ENCODE data around the gene KIAA1614.

KIAA1614 gene

GRCh38 chr1:180946541-180947498 lies 34.1 kb downstream of the KIAA1614 start:
- no peak overlapping the region for H3K4me3 ChIP-seq (IDR thresholded peaks at IDR 0.05; ENCODE audit: insufficient read depth, low read depth, low read length)
- no peak overlapping the region for H3K27ac ChIP-seq
- no peak overlapping the region for H3K4me2 ChIP-seq
- peaks cover 5% of the 10 kb centered on the region for H3K4me1 ChIP-seq (ENCODE audit: low read depth, poor library complexity, severe bottlenecking)
- no peak overlapping the region for H3K9ac ChIP-seq
- H4K20me1 ChIP-seq (ENCODE audit: insufficient read depth), result no peaks in the 10 kb centered on the region
- no peak for TF ChIP-seq CTCF (conservative IDR thresholded peaks at IDR 0.05; ENCODE audit: low read depth, low read length)
- no peaks in the 10 kb centered on the region for H3K79me2 ChIP-seq (ENCODE audit: insufficient read depth, low read depth)
- H3K36me3 ChIP-seq (ENCODE audit: insufficient read depth), result no peaks in the 10 kb centered on the region
- no peaks in the 10 kb centered on the region for H3K27me3 ChIP-seq (ENCODE audit: insufficient read depth, low read depth)
- H2AFZ ChIP-seq (ENCODE audit: low read depth), result no peak overlapping the region

GRCh38 chr1:180947499-180947885 lies 34.8 kb downstream of the KIAA1614 start:
- Histone ChIP-seq H3K4me3 (IDR thresholded peaks at IDR 0.05; ENCODE audit: insufficient read depth, low read depth, low read length) (no peak overlapping the region), H3K79me2 (ENCODE audit: insufficient read depth, low read depth) (no peaks in the 10 kb centered on the region), H2AFZ (ENCODE audit: low read depth) (no peak overlapping the region), H3K9ac (no peak overlapping the region), H3K27ac (no peak overlapping the region), H3K36me3 (ENCODE audit: insufficient read depth) (no peaks in the 10 kb centered on the region), H3K4me1 (ENCODE audit: low read depth, poor library complexity, severe bottlenecking) (peaks cover 12% of the 10 kb centered on the region), H4K20me1 (ENCODE audit: insufficient read depth) (no peaks in the 10 kb centered on the region), H3K4me2 (no peak overlapping the region), H3K27me3 (ENCODE audit: insufficient read depth, low read depth) (no peaks in the 10 kb centered on the region)
- no peak for TF ChIP-seq CTCF (conservative IDR thresholded peaks at IDR 0.05; ENCODE audit: low read depth, low read length)

- no peaks in the 10 kb centered on the region for H4K20me1 ChIP-seq (ENCODE audit: insufficient read depth)
- H3K27ac ChIP-seq, result no peak overlapping the region
- H2AFZ ChIP-seq (ENCODE audit: low read depth), result no peak overlapping the region
- H3K4me2 ChIP-seq, result no peak overlapping the region
- no peaks in the 10 kb centered on the region for H3K36me3 ChIP-seq (ENCODE audit: insufficient read depth)
- H3K27me3 ChIP-seq (ENCODE audit: insufficient read depth, low read depth), result no peaks in the 10 kb centered on the region
- TF ChIP-seq CTCF (conservative IDR thresholded peaks at IDR 0.05; ENCODE audit: low read depth, low read length), result no peak
- no peaks in the 10 kb centered on the region for H3K79me2 ChIP-seq (ENCODE audit: insufficient read depth, low read depth)
- H3K4me1 ChIP-seq (ENCODE audit: low read depth, poor library complexity, severe bottlenecking), result peaks cover 15% of the 10 kb centered on the region
- H3K4me3 ChIP-seq (IDR thresholded peaks at IDR 0.05; ENCODE audit: insufficient read depth, low read depth, low read length), result no peak overlapping the region
- no peak overlapping the region for H3K9ac ChIP-seq
Measured at GRCh38 chr1:180947901-180948640, 35.4 kb downstream of the KIAA1614 start.

- no peaks in the 10 kb centered on the region for H3K36me3 ChIP-seq (ENCODE audit: insufficient read depth)
- H3K4me1 ChIP-seq (ENCODE audit: low read depth, poor library complexity, severe bottlenecking), result peaks cover 19% of the 10 kb centered on the region
- no peaks in the 10 kb centered on the region for H4K20me1 ChIP-seq (ENCODE audit: insufficient read depth)
- H2AFZ ChIP-seq (ENCODE audit: low read depth), result no peak overlapping the region
- no peak overlapping the region for H3K27ac ChIP-seq
- H3K9ac ChIP-seq, result no peak overlapping the region
- no peaks in the 10 kb centered on the region for H3K79me2 ChIP-seq (ENCODE audit: insufficient read depth, low read depth)
- no peak for TF ChIP-seq CTCF (conservative IDR thresholded peaks at IDR 0.05; ENCODE audit: low read depth, low read length)
- no peak overlapping the region for H3K4me3 ChIP-seq (IDR thresholded peaks at IDR 0.05; ENCODE audit: insufficient read depth, low read depth, low read length)
- H3K27me3 ChIP-seq (ENCODE audit: insufficient read depth, low read depth), result no peaks in the 10 kb centered on the region
- H3K4me2 ChIP-seq, result no peak overlapping the region
Measured at GRCh38 chr1:180948641-180949615, 36.2 kb downstream of the KIAA1614 start.

Measured in KMS-11 (cell line).